SU-DHL-6 (cell line): ENCODE results near the gene GCNT4.

Source experiments
- H2AFZ ChIP-seq: fragments of 200-600 bp; sonication (generic); 2 replicates; pipeline ENCODE4 v1.6.1; 2014; ENCODE audit warnings: low read depth, mild to moderate bottlenecking, moderate library complexity, mixed read lengths, antibody characterized with exemption, low read length; ENCODE audit not compliant: severe bottlenecking
- H3F3A ChIP-seq: fragments of 200-600 bp; shearing (Covaris generic); 2 replicates; pipeline ENCODE4 v1.6.0; 2016; ENCODE audit warnings: antibody characterized with exemption, mild to moderate bottlenecking; ENCODE audit not compliant: insufficient read depth
- H3K27ac ChIP-seq: fragments of 200-600 bp; sonication (generic); 2 replicates; pipeline ENCODE4 v1.5.1; 2016; ENCODE audit warnings: low read depth, mild to moderate bottlenecking, low read length, moderate library complexity, mixed read lengths
- H3K27me3 ChIP-seq: fragments of 200-600 bp; sonication (generic), shearing (Covaris generic); 2 replicates; pipeline ENCODE4 v1.6.0; 2014; ENCODE audit warnings: mild to moderate bottlenecking, low read length
- H3K36me3 ChIP-seq: fragments of 200-600 bp; sonication (generic); 2 replicates; pipeline ENCODE4 v1.6.1; 2014; ENCODE audit warnings: mild to moderate bottlenecking, low read length, mixed read lengths
- H3K4me2 ChIP-seq: fragments of 300-600, 200-600 bp; shearing (Covaris generic), sonication (generic); 2 replicates; pipeline ENCODE4 v1.6.0; 2014; ENCODE audit warnings: low read length, low read depth, mild to moderate bottlenecking; ENCODE audit not compliant: poor library complexity, severe bottlenecking
- H3K4me3 ChIP-seq: fragments of 200-600 bp; sonication (generic); 2 replicates; pipeline ENCODE4 v1.5.1; 2014; ENCODE audit warnings: antibody characterized with exemption, low read length, mild to moderate bottlenecking, mixed read lengths; ENCODE audit not compliant: insufficient read depth, poor library complexity, severe bottlenecking
- H3K79me2 ChIP-seq: fragments of 200-600 bp; sonication (generic); 2 replicates; pipeline ENCODE4 v1.6.1; 2014; ENCODE audit warnings: mild to moderate bottlenecking, low read length, moderate library complexity; ENCODE audit not compliant: insufficient read depth
- H3K9ac ChIP-seq: fragments of 200-600 bp; sonication (generic); 2 replicates; pipeline ENCODE4 v1.7.0; 2014; ENCODE audit warnings: mild to moderate bottlenecking, low read length
- H3K9me2 ChIP-seq: fragments of 200-600 bp; sonication (generic); replicated peaks from 2 replicates; pipeline ENCODE4 v1.6.1; 2014; ENCODE audit warnings: low read length; ENCODE audit not compliant: insufficient read depth
- H3K9me3 ChIP-seq: fragments of 200-600 bp; sonication (generic); 2 replicates; pipeline ENCODE4 v1.6.1; 2014; ENCODE audit warnings: low read length, mixed read lengths; ENCODE audit not compliant: insufficient read depth
- H4K20me1 ChIP-seq: fragments of 200-600 bp; sonication (generic); 2 replicates; pipeline ENCODE4 v1.6.1; 2014; ENCODE audit warnings: low read depth, mild to moderate bottlenecking, antibody characterized with exemption, low read length, moderate library complexity, mixed read lengths
- CTCF ChIP-seq: fragments of 200-600 bp; sonication (generic); IDR thresholded peaks from one replicate; pipeline ENCODE4 v1.5.1; 2017; ENCODE audit warnings: antibody characterized with exemption, mild to moderate bottlenecking, low read length, moderate library complexity; ENCODE audit not compliant: insufficient read depth, poor library complexity, severe bottlenecking
- EZH2phosphoT487 ChIP-seq: fragments of 200-600 bp; sonication (generic), shearing (Covaris generic); conservative IDR thresholded peaks from 2 replicates; pipeline ENCODE4 v1.6.1; 2018; ENCODE audit warnings: mild to moderate bottlenecking, antibody characterized with exemption, low read length, moderate library complexity, mixed read lengths

GCNT4 gene

GRCh38 chr5:75005561-75005960 lies 46.8 kb downstream of the GCNT4 start:
- no peaks in the 10 kb centered on the region for H3K36me3 ChIP-seq
- H3K27ac ChIP-seq = no peak overlapping the region
- H3K4me2 ChIP-seq = no peak overlapping the region
- H3K9ac ChIP-seq = no peak overlapping the region
- H2AFZ ChIP-seq = no peak overlapping the region
- no peaks in the 10 kb centered on the region for H3F3A ChIP-seq
- TF ChIP-seq EZH2phosphoT487 (no peak), CTCF (no peak)
- no peaks in the 10 kb centered on the region for H3K27me3 ChIP-seq
- H3K9me3 ChIP-seq = no peaks in the 10 kb centered on the region; the same call in 1 of the 2 replicates
- H3K9me2 ChIP-seq = no peaks in the 10 kb centered on the region
- no peaks in the 10 kb centered on the region for H4K20me1 ChIP-seq
- no peak overlapping the region for H3K4me3 ChIP-seq
- H3K79me2 ChIP-seq = no peaks in the 10 kb centered on the region
